ENCODE data around the gene ALDH7A1. TPM values are rescaled to one million over a fixed set of nuclear protein-coding genes. Genes with fewer than 3 reads are reported as not detected.

Gene ALDH7A1
- total RNA-seq, 2 experiments from 2014 or later: 1.6 to 2.1 TPM

DNA sequence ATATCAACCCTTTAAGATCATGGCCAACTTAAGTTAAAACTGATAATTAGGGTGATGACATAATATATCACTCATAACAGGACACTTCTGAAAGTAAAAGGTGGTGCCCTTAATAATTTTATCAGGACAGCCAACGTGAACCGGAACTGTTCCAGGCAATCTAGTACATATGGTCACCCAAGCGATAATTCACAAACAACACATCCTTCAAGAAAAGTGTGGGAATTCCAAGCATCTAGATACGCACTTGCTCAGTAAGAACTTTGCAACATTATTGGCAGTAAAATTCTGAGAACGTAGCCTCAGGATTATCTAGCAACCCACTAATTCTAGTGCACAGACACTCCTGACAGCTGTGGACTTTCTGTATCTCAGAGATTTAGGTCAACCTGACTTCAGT lies 85.7 kb downstream of the ALDH7A1 start:
- TF ChIP-seq, protein P1, sequence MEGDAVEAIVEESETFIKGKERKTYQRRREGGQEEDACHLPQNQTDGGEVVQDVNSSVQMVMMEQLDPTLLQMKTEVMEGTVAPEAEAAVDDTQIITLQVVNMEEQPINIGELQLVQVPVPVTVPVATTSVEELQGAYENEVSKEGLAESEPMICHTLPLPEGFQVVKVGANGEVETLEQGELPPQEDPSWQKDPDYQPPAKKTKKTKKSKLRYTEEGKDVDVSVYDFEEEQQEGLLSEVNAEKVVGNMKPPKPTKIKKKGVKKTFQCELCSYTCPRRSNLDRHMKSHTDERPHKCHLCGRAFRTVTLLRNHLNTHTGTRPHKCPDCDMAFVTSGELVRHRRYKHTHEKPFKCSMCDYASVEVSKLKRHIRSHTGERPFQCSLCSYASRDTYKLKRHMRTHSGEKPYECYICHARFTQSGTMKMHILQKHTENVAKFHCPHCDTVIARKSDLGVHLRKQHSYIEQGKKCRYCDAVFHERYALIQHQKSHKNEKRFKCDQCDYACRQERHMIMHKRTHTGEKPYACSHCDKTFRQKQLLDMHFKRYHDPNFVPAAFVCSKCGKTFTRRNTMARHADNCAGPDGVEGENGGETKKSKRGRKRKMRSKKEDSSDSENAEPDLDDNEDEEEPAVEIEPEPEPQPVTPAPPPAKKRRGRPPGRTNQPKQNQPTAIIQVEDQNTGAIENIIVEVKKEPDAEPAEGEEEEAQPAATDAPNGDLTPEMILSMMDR (IDR thresholded peaks at IDR 0.05): no peak
- Mint-ChIP-seq H3K27me3 (no peaks in the 10 kb centered on the region), H3K4me3 (peak overlapping the region; percentile 85), H3K9me3 (peaks cover 4% of the 10 kb centered on the region), H3K36me3 (ENCODE audit: low read depth) (no peaks in the 10 kb centered on the region), H3K27ac (peak overlapping the region; percentile 92), H3K4me1 (ENCODE audit: low read depth) (peaks cover 46% of the 10 kb centered on the region)
- H3K27ac ChIP-seq (ENCODE audit: low read depth in 1 of 2, low read length in 2 of 2): peak overlapping the region in 1 of 2 donors; percentile 11
- DNase-seq (no peak), ATAC-seq (ENCODE audit: poor library complexity) (no peak)
- no peak overlapping the region for H3K4me3 ChIP-seq (ENCODE audit: low read length)
- no peaks in the 10 kb centered on the region for H3K36me3 ChIP-seq (ENCODE audit: insufficient read depth, low read length)
- intact Hi-C loops (cut with DNase I, micrococcal nuclease): loop anchor here in 1 of 2 experiments (2.0 kb wide), 1 partner anchor 29 kb away; no protein-coding TSS in a partner anchor
- POLR2A ChIA-PET: interaction anchor here (0.9 to 2.4 kb wide), 5 partner anchors 8 to 268 kb away, joined by 3 to 11 read pairs (median 8); partner anchors contain the start of genes GRAMD2B and LMNB1
- CTCF ChIA-PET: interaction anchor here (0.5 to 1.2 kb wide), 3 partner anchors 8 to 28 kb away, joined by 3 to 6 read pairs (median 3); no protein-coding TSS in a partner anchor
- no peaks in the 10 kb centered on the region for H3K27me3 ChIP-seq (ENCODE audit: control insufficient read depth in 1 of 2, insufficient read depth in 2 of 2, low read length in 2 of 2)
- peaks cover 23% of the 10 kb centered on the region for H3K4me1 ChIP-seq (ENCODE audit: insufficient read depth, low read length)
- H3K9me3 ChIP-seq (ENCODE audit: control insufficient read depth in 1 of 2, insufficient read depth in 1 of 2, low read length in 2 of 2): no peaks in the 10 kb centered on the region

DNA sequence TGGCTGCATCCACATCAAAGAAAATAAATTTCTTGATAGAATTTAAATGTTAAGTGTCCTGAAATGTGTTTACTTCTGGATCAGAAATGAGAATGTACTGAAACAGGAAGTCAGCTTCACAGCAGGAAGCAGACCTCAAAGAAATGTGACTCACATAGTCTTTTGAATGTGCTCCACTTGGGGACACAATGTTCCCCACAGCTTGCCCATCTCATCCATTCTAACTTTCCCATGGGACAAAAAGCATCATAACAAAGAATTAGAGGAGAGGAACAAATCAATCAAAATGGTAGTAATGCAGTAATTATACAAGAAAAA lies 86.1 kb downstream of the ALDH7A1 start:
- Mint-ChIP-seq H3K4me1 (ENCODE audit: low read depth) (peaks cover 50% of the 10 kb centered on the region), H3K9me3 (peaks cover 4% of the 10 kb centered on the region), H3K36me3 (ENCODE audit: low read depth) (no peaks in the 10 kb centered on the region), H3K4me3 (peak overlapping the region; percentile 85), H3K27me3 (no peaks in the 10 kb centered on the region), H3K27ac (peak overlapping the region; percentile 92)
- H3K4me1 ChIP-seq (ENCODE audit: insufficient read depth, low read length): peaks cover 23% of the 10 kb centered on the region
- H3K4me3 ChIP-seq (ENCODE audit: low read length): peak overlapping the region; percentile 29
- ATAC-seq (ENCODE audit: poor library complexity): peak; percentile 90
- peak overlapping the region in 1 of 2 donors; percentile 11 for H3K27ac ChIP-seq (ENCODE audit: low read depth in 1 of 2, low read length in 2 of 2)
- H3K9me3 ChIP-seq (ENCODE audit: control insufficient read depth in 1 of 2, insufficient read depth in 1 of 2, low read length in 2 of 2): no peaks in the 10 kb centered on the region
- TF ChIP-seq, protein P1 (IDR thresholded peaks at IDR 0.05): no peak
- H3K27me3 ChIP-seq (ENCODE audit: control insufficient read depth in 1 of 2, insufficient read depth in 2 of 2, low read length in 2 of 2): no peaks in the 10 kb centered on the region
- ChIA-PET CTCF (interaction anchor here (0.5 to 1.2 kb wide), 3 partner anchors 8 to 28 kb away, joined by 3 to 6 read pairs (median 3); no protein-coding TSS in a partner anchor), POLR2A (interaction anchor here (0.9 to 2.4 kb wide), 5 partner anchors 9 to 268 kb away, joined by 3 to 11 read pairs (median 8); partner anchors contain the start of genes GRAMD2B and LMNB1)
- no peaks in the 10 kb centered on the region for H3K36me3 ChIP-seq (ENCODE audit: insufficient read depth, low read length)
- intact Hi-C loops (cut with DNase I, micrococcal nuclease): loop anchor here in 1 of 2 experiments (2.0 kb wide), 1 partner anchor 30 kb away; no protein-coding TSS in a partner anchor
- DNase-seq: peak in 4 of 14 experiments; percentile 28 to 64 (median 55)

DNA sequence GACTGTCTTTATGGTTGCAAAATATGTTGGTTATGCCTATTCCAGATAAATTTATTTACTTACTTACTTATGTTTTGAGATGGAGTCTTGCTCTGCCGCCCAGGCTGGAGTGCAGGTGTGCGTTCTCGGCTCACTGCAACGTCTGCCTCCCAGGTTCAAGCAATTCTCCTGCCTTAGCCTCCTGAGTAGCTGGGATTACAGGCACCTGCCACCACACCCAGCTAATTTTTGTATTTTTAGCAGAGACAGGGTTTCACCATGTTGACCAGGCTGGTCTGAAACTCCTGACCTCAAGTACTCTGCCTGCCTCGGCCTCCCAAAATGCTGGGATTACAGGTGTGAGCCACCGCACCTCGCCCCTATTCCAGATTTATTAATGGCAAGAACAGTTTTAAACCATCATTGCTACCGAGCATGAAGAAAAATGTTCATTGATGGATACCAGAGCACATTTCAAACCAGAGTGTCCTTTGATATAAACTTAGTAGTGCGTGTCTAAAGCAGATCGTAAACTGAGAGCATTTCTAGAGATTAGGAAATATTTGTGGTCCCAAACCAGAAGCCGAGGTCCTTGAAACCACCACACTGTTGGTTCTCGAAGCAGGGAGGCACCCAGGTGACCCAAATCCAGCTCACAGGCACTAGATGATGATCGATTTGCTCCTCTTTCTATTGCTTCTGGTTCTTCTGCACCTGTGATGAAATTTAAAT lies 86.6 kb downstream of the ALDH7A1 start:
- Mint-ChIP-seq H3K4me1 (ENCODE audit: low read depth) (peaks cover 55% of the 10 kb centered on the region), H3K9me3 (peaks cover 4% of the 10 kb centered on the region), H3K27ac (peak overlapping the region; percentile 92), H3K36me3 (ENCODE audit: low read depth) (peaks cover 3% of the 10 kb centered on the region), H3K27me3 (no peaks in the 10 kb centered on the region), H3K4me3 (peak overlapping the region; percentile 85)
- H3K36me3 ChIP-seq (ENCODE audit: insufficient read depth, low read length): no peaks in the 10 kb centered on the region
- peak overlapping the region; percentile 29 for H3K4me3 ChIP-seq (ENCODE audit: low read length)
- peak in 1 of 14 experiments; percentile 37 for DNase-seq
- ATAC-seq (ENCODE audit: poor library complexity): no peak
- no peaks in the 10 kb centered on the region for H3K27me3 ChIP-seq (ENCODE audit: control insufficient read depth in 1 of 2, insufficient read depth in 2 of 2, low read length in 2 of 2)
- peaks cover 23% of the 10 kb centered on the region for H3K4me1 ChIP-seq (ENCODE audit: insufficient read depth, low read length)
- TF ChIP-seq, protein P1 (IDR thresholded peaks at IDR 0.05): no peak
- no peaks in the 10 kb centered on the region for H3K9me3 ChIP-seq (ENCODE audit: control insufficient read depth in 1 of 2, insufficient read depth in 1 of 2, low read length in 2 of 2)
- intact Hi-C loops (cut with DNase I, micrococcal nuclease): loop anchor here in 1 of 2 experiments (2.0 kb wide), 1 partner anchor 30 kb away; no protein-coding TSS in a partner anchor
- peak overlapping the region in 1 of 2 donors; percentile 11 for H3K27ac ChIP-seq (ENCODE audit: low read depth in 1 of 2, low read length in 2 of 2)
- ChIA-PET CTCF (interaction anchor here (0.5 to 1.2 kb wide), 2 partner anchors 9 to 27 kb away, joined by 3 to 6 read pairs; no protein-coding TSS in a partner anchor), POLR2A (interaction anchor here (0.9 to 2.4 kb wide), 5 partner anchors 9 to 269 kb away, joined by 3 to 11 read pairs (median 8); partner anchors contain the start of genes GRAMD2B and LMNB1)
